ENCODE data around the gene APBA1.

DNA sequence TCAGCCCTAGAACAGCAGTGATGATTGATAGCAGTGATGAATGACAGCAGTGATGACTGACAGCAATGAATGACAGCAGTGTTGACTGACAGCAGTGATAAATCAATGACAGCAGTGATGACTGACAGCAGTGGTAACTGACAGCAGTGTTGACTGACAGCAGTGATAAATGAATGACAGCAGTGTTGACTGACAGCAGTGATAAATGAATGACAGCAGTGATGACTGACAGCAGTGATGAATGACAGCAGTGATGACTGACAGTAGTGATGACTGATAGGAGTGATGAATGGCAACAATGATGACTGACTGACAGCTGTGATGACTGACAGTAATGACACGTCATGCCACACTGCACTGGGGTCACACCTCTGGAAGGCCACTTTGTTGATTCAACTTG is 240.4 kb downstream of the APBA1 start:
- TF ChIP-seq, protein P1, sequence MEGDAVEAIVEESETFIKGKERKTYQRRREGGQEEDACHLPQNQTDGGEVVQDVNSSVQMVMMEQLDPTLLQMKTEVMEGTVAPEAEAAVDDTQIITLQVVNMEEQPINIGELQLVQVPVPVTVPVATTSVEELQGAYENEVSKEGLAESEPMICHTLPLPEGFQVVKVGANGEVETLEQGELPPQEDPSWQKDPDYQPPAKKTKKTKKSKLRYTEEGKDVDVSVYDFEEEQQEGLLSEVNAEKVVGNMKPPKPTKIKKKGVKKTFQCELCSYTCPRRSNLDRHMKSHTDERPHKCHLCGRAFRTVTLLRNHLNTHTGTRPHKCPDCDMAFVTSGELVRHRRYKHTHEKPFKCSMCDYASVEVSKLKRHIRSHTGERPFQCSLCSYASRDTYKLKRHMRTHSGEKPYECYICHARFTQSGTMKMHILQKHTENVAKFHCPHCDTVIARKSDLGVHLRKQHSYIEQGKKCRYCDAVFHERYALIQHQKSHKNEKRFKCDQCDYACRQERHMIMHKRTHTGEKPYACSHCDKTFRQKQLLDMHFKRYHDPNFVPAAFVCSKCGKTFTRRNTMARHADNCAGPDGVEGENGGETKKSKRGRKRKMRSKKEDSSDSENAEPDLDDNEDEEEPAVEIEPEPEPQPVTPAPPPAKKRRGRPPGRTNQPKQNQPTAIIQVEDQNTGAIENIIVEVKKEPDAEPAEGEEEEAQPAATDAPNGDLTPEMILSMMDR (conservative IDR thresholded peaks at IDR 0.05): no peak
- TF ChIP-seq ZFX (IDR thresholded peaks at IDR 0.05): no peak

All from C4-2B (cell line).